D721Med (cell line): ENCODE results near the gene KCNAB2.

Source experiments
- DNase-seq: peaks from one replicate; pipeline ENCODE4 v3.0.0; 2011; ENCODE audit warnings: low spot score; ENCODE audit not compliant: insufficient read length
- FAIRE-seq: peaks from 2 replicates; lab custom pipeline; 2011; peaks lifted over from hg19 to GRCh38; lab: Jason Lieb, UNC
- TF ChIP-seq, protein P1 (sequence below): IDR thresholded peaks from 2 replicates; pipeline ENCODE4 v1.5.1; 2012; ENCODE audit warnings: mild to moderate bottlenecking, control low read depth; ENCODE audit not compliant: insufficient read depth; ENCODE audit errors: missing control alignments

KCNAB2 gene

DNA sequence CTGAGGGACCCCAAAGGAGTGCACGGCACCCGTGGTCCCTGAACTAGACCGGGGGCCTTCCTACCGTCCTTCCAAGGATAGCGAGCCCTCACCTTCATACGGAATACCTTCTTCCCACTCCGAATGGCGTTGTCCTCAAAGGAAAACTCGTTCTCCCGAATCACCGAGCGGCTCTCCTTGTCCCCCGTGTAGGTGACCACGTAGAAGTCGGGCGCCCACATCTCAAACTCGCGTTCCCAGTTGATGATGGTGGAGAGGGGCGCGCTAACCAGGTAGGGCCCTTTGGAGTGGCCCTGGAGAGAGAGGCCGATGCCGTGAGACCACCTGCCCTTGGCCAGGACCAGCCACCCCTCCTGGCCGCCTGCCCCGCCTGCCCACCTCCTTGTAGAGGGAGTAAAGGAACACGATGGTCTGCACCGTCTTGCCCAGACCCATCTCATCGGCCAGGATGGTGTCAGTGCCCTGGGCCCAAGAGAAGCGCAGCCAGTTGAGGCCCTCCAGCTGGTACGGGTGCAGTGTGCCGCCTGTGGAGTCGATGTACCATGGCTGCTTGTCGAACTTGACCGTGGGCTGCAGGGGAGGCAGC, 96.4 kb downstream of the KCNAB2 start:
- no peak for DNase-seq
- FAIRE-seq = no peak
- TF ChIP-seq, protein P1, sequence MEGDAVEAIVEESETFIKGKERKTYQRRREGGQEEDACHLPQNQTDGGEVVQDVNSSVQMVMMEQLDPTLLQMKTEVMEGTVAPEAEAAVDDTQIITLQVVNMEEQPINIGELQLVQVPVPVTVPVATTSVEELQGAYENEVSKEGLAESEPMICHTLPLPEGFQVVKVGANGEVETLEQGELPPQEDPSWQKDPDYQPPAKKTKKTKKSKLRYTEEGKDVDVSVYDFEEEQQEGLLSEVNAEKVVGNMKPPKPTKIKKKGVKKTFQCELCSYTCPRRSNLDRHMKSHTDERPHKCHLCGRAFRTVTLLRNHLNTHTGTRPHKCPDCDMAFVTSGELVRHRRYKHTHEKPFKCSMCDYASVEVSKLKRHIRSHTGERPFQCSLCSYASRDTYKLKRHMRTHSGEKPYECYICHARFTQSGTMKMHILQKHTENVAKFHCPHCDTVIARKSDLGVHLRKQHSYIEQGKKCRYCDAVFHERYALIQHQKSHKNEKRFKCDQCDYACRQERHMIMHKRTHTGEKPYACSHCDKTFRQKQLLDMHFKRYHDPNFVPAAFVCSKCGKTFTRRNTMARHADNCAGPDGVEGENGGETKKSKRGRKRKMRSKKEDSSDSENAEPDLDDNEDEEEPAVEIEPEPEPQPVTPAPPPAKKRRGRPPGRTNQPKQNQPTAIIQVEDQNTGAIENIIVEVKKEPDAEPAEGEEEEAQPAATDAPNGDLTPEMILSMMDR = no peak

DNA sequence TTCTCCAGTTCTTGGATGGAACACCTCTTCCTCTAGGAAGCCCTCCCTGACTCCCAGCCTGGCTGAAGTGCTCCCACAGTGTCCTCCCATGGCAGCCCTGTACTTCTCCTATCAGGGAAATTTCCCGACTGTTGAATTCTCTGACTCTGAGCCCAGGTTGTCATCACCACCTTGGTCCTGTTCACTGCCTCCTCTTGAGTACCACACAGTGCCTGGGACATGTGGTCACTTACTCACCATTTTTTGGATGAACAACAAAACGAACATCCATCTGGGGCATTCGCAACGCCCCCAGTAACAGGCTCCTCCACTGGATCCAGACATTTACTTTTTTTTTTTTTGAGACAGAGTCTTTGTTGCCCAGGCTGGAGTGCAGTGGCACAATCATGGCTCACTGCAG, 97.0 kb downstream of the KCNAB2 start:
- DNase-seq (no peak), FAIRE-seq (no peak)
- TF ChIP-seq, protein P1 = no peak

DNA sequence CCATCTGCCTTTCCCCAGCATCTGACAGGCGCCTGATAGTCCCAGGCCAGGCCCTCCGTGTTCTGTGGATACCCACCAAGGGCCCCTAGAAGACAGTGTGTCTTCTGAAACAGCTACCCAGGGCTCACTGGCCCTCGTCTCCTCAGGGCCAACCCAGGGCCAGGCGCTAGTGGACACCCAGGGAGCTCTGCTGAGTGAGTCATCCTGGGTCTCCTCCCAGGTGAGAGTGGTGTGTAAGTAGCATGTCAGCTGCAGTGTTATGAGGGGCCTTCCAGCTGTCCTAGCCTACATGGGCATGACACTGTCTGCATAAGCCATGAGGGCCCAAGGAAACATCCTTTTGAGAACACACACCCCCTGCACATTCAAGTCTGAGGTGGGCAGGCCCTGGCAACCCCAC, 97.7 kb downstream of the KCNAB2 start:
- FAIRE-seq = no peak
- no peak for DNase-seq
- TF ChIP-seq, protein P1 = no peak

DNA sequence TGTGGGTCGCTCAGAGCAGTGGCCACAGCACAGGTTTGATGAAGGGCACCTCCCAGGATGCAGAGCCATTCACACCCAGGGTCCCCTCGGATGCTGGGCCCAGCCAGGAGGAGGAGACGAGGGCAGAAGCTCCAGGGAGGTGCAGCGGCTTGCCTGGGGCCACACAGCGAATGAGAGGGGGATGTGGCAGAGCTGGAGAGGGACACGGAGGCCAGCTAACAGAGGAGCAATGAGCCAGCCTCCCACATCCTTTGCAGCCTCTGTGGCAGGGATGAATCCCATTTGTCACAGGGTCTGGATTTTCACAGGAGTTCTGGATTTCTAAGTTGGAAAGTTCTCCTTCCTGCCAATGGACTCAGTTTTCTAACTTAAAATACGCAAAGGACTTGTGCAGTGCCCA, 98.5 kb downstream of the KCNAB2 start:
- DNase-seq (no peak), FAIRE-seq (no peak)
- TF ChIP-seq, protein P1 = no peak

DNA sequence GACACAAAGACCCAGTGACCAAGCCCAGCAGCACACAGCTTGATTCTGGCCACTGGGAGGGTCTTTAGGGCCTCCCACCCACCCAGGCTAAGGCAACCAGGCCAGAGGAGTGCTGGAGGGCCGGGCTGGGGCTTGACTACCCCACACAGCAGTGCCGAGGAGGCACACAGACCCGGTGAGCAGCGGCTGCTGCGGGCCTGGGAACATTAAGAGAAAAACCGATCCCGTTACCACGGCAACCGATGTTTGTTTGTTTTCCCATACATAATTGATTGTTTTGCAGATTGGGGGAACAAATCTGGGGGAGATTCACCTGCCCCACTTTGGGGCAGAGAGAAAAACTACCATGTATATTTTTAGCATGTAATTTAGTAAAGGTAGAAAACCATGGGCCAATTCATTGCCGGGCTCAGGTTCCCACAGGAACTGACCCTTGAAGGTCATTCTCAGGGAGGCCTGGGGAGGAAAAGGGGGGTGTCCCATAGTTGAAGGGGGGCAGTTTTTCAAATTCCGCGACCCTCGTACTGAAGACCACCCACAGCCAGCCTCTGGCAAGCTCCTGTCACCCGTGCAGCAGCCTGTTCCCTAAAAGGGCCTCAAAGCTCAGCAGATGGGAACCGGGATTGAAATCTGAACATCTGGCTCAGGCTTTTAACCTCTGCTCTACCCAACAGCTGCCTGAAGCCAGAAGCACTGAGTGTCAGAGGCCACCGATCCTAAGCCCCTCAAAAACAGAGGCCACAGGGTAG, 99.1 kb downstream of the KCNAB2 start:
- TF ChIP-seq, protein P1 = no peak
- no peak for DNase-seq
- no peak for FAIRE-seq

DNA sequence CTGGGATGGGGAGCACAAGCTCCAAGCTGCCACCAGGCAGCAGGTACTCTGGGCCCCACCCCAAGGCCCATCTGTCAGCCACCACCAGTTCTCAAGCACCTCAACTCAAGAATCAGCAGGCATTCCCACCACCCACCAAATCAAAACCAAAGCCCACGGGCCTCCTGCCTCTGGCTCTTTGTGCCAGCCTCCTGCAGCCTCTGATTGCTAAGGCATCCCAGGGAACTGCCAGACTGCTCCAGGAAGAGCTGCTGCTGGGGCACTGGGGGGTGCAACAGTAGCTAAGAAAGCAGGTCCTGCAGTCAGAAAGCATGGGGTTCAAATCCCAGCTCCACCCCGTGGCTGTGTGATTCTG, 99.7 kb downstream of the KCNAB2 start:
- TF ChIP-seq, protein P1 = no peak
- FAIRE-seq (no peak), DNase-seq (no peak)

DNA sequence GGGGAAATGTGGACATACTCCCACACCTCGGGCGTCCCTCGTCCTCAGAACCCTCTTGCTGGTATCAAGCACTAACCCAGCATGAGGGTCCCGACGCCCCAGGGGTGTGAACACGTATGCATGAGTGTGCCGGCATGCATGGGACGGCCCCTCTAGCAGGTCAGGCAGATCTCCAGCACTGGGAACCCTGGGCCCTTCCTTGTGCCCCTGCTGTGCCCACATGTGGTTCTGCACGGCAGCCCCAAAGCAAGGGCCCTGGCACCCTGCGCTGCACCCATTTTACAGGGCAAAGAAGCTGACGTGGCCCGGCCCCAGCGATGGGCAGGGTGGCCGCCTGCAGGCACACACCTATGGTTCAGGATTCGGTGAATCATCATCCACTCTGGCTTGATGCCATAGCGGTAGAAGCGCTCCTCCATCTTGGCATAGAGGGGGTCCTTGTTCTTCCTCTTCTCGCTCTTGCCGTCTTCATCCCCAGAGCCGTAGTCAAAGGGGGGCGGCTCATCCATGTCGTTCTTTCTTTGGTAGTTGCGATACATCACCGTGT, 100.2 kb downstream of the KCNAB2 start:
- TF ChIP-seq, protein P1 = no peak
- FAIRE-seq (no peak), DNase-seq (no peak)
